Upper lobe of left lung (tissue), 4 donors: ENCODE results near the gene ARHGAP26.

Experiments used
- POLR2A ChIP-seq, 4 donors: fragments of 450-650 bp; IDR thresholded peaks; one replicate each; pipeline ENCODE4 v1.5.1; 2016 to 2017; ENCODE audit warnings: antibody characterized with exemption in 4 of 4, mild to moderate bottlenecking in 2 of 4
- TF ChIP-seq, protein P1 (sequence below), 6 experiments: fragments of 450-650 bp in 4 of 6; fragments of 200-600 bp in 2 of 6; sonication (generic) in 2 of 6; IDR thresholded peaks; one replicate each; pipeline ENCODE4 v1.5.1; 2016 to 2019; ENCODE audit warnings: antibody characterized with exemption in 6 of 6

DNA sequence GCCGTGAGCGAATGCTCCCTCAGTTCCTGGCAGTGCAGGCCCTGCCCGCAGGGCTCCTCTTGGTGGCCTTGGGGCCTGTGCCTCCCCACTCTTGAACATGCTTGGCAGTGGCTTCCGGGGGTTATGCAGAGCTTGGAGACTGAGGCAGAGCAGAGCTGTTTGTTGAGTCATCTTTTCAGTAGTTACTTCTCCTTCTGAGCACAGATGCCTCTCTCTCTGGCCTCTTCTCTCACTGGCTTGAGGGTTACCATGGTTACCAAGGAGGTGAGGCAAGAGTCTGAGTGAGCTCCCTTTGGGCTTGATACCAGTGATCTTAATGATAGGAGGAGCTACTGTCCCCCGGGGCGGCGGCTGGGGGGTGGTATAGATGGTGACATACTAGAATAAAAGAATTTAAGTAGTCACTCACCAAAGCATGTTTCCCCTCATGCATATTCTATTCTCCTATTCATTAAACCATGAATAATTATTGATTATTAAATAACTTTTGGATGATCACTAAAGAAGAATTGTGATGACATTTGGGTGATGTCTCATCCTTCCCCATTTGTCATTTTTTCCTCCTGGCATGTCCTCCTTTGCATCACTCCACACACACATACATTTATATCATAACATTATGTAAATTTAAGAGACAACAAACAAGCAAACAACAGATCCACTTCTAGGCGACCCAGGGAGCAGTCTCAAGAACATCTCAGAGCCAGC lies 111.1 kb downstream of the ARHGAP26 start:
- TF ChIP-seq, protein P1, sequence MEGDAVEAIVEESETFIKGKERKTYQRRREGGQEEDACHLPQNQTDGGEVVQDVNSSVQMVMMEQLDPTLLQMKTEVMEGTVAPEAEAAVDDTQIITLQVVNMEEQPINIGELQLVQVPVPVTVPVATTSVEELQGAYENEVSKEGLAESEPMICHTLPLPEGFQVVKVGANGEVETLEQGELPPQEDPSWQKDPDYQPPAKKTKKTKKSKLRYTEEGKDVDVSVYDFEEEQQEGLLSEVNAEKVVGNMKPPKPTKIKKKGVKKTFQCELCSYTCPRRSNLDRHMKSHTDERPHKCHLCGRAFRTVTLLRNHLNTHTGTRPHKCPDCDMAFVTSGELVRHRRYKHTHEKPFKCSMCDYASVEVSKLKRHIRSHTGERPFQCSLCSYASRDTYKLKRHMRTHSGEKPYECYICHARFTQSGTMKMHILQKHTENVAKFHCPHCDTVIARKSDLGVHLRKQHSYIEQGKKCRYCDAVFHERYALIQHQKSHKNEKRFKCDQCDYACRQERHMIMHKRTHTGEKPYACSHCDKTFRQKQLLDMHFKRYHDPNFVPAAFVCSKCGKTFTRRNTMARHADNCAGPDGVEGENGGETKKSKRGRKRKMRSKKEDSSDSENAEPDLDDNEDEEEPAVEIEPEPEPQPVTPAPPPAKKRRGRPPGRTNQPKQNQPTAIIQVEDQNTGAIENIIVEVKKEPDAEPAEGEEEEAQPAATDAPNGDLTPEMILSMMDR (IDR thresholded peaks at IDR 0.05): no peak
- TF ChIP-seq POLR2A (IDR thresholded peaks at IDR 0.05): no peak
